ENCODE measurements around the gene SUCO. TPM values are rescaled to one million over a fixed set of nuclear protein-coding genes. Genes with fewer than 3 reads are reported as not detected.

The SUCO gene
- total and polyA plus RNA-seq, 2 experiments from 2014 or later, result 18.0 to 49.8 TPM

DNA sequence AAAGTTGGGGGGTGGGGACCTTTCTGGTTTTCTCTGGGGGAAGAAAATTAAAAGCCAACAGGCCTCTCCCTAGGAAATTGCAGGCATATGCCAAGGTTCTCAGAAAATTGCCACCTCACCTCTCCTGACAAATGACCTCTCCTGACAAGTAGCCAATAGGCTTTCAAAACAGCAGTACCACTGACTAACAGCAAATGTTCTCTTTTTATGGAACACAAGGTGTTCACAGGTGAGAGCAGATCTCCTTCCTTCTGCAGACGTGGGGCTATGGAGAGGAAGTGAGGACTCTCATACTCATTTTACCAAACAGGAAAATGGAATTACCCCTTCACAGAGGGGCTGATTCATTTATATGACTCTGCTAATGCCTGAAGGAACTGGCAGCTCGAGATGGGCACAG lies 32.7 kb upstream of the SUCO start:
- Histone ChIP-seq H3K4me1 (ENCODE audit: insufficient read depth) (peaks cover 6% of the 10 kb centered on the region; the same call in 1 of the 2 replicates), H3F3A (replicated peaks; ENCODE audit: low read depth) (no peaks in the 10 kb centered on the region), H2AFZ (no peak overlapping the region), H3K27me3 (ENCODE audit: insufficient read depth) (no peaks in the 10 kb centered on the region), H3K79me2 (replicated peaks; ENCODE audit: insufficient read depth) (no peaks in the 10 kb centered on the region), H4K20me1 (replicated peaks; ENCODE audit: insufficient read depth) (no peaks in the 10 kb centered on the region), H3K4me3 (no peak overlapping the region), H3K9me2 (ENCODE audit: insufficient read depth) (no peaks in the 10 kb centered on the region), H3K36me3 (ENCODE audit: insufficient read depth) (no peaks in the 10 kb centered on the region), H3K4me2 (no peak overlapping the region), H3K27ac (ENCODE audit: low read depth) (no peak overlapping the region)
- Mint-ChIP-seq H3K4me3 (no peak overlapping the region), H3K4me1 (peaks cover 9% of the 10 kb centered on the region; the same call in 2 of the 3 replicates), H3K27ac (no peak overlapping the region), H3K36me3 (ENCODE audit: low read depth) (no peaks in the 10 kb centered on the region), H3K27me3 (ENCODE audit: insufficient read depth, low read depth, poor library complexity) (no peaks in the 10 kb centered on the region), H3K9me3 (no peaks in the 10 kb centered on the region)
- no peak for DNase-seq (ENCODE audit: low spot score)
- TF ChIP-seq, protein P1, sequence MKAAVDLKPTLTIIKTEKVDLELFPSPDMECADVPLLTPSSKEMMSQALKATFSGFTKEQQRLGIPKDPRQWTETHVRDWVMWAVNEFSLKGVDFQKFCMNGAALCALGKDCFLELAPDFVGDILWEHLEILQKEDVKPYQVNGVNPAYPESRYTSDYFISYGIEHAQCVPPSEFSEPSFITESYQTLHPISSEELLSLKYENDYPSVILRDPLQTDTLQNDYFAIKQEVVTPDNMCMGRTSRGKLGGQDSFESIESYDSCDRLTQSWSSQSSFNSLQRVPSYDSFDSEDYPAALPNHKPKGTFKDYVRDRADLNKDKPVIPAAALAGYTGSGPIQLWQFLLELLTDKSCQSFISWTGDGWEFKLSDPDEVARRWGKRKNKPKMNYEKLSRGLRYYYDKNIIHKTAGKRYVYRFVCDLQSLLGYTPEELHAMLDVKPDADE (IDR thresholded peaks at IDR 0.05), result no peak
- ATAC-seq, result no peak

GRCh38 chr1:172507741-172508140 lies 25.2 kb upstream of the SUCO start:
- no peak overlapping the region for H3K27ac Mint-ChIP-seq
- Histone ChIP-seq H3K27me3 (ENCODE audit: insufficient read depth) (no peaks in the 10 kb centered on the region), H3K4me1 (ENCODE audit: insufficient read depth) (no peaks in the 10 kb centered on the region), H3K9me2 (ENCODE audit: insufficient read depth) (no peaks in the 10 kb centered on the region), H3K4me3 (no peak overlapping the region), H2AFZ (no peak overlapping the region), H4K20me1 (replicated peaks; ENCODE audit: insufficient read depth) (no peaks in the 10 kb centered on the region), H3K4me2 (no peak overlapping the region), H3K36me3 (ENCODE audit: insufficient read depth) (no peaks in the 10 kb centered on the region), H3K27ac (ENCODE audit: low read depth) (no peak overlapping the region), H3K79me2 (replicated peaks; ENCODE audit: insufficient read depth) (no peaks in the 10 kb centered on the region), H3F3A (replicated peaks; ENCODE audit: low read depth) (no peaks in the 10 kb centered on the region)
- no peaks in the 10 kb centered on the region for H3K9me3 Mint-ChIP-seq
- DNase-seq (ENCODE audit: low spot score), result no peak
- ATAC-seq, result no peak
- no peaks in the 10 kb centered on the region for H3K27me3 Mint-ChIP-seq (ENCODE audit: insufficient read depth, low read depth, poor library complexity)
- H3K4me3 Mint-ChIP-seq, result no peak overlapping the region
- no peaks in the 10 kb centered on the region for H3K4me1 Mint-ChIP-seq
- no peaks in the 10 kb centered on the region for H3K36me3 Mint-ChIP-seq (ENCODE audit: low read depth)
- TF ChIP-seq CREB1 (CRISPR knock-in tag; IDR thresholded peaks at IDR 0.05; ENCODE audit: low read depth) (no peak), EZH2phosphoT487 (IDR thresholded peaks at IDR 0.05; ENCODE audit: unreplicated experiment) (no peak), ZNF462 (CRISPR knock-in tag; IDR thresholded peaks at IDR 0.05) (no peak), ZNF331 (CRISPR knock-in tag; IDR thresholded peaks at IDR 0.05; ENCODE audit: low read depth) (no peak), EZH2 (IDR thresholded peaks at IDR 0.05; ENCODE audit: low read depth, unreplicated experiment) (no peak), NANOG (IDR thresholded peaks at IDR 0.05; ENCODE audit: borderline replicate concordance) (no peak), POLR2AphosphoS5 (IDR thresholded peaks at IDR 0.05; ENCODE audit: low read depth) (no peak), ZNF114 (CRISPR knock-in tag; IDR thresholded peaks at IDR 0.05) (no peak)
- TF ChIP-seq, protein P2, sequence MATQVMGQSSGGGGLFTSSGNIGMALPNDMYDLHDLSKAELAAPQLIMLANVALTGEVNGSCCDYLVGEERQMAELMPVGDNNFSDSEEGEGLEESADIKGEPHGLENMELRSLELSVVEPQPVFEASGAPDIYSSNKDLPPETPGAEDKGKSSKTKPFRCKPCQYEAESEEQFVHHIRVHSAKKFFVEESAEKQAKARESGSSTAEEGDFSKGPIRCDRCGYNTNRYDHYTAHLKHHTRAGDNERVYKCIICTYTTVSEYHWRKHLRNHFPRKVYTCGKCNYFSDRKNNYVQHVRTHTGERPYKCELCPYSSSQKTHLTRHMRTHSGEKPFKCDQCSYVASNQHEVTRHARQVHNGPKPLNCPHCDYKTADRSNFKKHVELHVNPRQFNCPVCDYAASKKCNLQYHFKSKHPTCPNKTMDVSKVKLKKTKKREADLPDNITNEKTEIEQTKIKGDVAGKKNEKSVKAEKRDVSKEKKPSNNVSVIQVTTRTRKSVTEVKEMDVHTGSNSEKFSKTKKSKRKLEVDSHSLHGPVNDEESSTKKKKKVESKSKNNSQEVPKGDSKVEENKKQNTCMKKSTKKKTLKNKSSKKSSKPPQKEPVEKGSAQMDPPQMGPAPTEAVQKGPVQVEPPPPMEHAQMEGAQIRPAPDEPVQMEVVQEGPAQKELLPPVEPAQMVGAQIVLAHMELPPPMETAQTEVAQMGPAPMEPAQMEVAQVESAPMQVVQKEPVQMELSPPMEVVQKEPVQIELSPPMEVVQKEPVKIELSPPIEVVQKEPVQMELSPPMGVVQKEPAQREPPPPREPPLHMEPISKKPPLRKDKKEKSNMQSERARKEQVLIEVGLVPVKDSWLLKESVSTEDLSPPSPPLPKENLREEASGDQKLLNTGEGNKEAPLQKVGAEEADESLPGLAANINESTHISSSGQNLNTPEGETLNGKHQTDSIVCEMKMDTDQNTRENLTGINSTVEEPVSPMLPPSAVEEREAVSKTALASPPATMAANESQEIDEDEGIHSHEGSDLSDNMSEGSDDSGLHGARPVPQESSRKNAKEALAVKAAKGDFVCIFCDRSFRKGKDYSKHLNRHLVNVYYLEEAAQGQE (IDR thresholded peaks at IDR 0.05; ENCODE audit: unreplicated experiment), result no peak
